GM18861 (cell line): ENCODE data around the gene PTPRT.
"Not testable (repeated sequence)": the region's sequence is repeated elsewhere in the genome, so short reads cannot be mapped to it uniquely, and the experiment has no call there.

Source experiments
- ATAC-seq: cut with Tn5 transposase; IDR thresholded peaks from one replicate; pipeline ENCODE4 v1.9.1; 2021; ENCODE audit not compliant: unreplicated experiment

PTPRT gene

DNA sequence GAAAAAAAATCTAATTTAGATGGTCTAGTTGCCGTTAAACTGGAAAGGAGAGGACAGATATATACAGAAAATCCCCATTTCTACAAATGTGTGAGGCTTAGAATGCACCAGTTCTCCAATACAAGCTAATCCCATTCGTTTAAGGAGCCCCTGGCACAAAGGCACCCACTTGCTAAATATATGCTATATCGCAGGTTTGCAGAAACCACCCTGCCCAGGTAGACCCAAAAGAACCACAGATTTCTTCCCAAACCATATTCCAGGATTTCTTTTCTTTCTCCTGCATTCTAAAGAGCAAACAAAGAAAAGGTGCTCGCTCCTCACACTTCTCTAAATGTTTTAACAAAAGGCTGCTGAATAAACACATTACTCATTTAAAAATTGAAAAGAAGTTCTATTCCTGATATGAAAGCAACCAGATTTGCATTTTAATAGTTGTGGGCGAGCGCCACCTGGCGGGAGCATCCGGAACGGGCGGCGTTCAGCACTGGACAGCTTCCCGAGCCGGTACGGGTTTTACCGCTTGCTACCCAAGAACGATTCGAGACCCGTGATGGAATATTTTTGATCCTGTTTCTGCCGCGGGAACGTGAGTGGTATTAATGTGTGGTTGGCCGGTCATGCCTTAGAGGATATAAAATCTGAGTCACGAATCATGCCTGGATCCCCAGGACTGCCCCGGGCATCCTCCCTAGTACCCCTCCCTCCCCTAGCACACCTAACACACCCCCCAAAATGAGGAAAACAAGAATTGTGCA, 2.1 kb downstream of the PTPRT start:
- no peak for ATAC-seq

DNA sequence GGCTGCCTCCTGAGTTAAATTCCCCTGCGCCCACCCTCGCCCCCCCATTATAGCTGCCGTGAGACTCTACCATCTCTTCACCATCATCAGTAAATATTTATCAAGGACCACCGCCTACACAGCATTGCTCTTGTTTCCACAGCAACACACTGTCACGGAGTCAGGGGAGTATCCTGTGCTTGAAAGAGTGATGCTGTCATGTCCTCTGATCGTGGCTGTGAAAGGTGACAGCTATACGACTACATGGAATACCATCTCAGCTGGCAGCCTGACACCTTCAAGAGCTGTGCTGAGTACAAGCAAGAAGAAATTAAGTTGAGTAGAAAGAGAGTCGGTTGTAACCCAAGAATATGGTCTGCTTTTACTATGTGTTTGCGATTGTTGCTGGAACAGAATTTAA, 3.4 kb downstream of the PTPRT start:
- no peak for ATAC-seq

DNA sequence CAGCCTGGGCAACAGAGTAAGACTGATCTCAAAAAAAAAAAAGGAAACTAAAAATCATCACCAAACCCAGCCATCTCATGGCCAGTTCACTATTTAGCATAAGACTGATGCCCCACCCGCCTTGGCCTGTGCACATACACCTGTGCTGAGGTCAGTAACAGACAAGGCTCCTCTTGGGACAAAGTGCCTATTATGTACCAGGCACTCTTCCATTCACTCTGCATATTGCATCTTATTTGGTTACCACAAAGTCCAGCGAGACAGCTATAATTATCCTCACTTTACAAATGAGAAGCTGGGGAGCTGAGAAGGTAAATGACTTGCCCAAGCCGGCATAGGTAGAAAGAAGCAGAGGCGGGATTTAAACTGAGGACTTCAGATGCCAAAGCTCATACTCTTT, 3.8 kb downstream of the PTPRT start:
- no peak for ATAC-seq

DNA sequence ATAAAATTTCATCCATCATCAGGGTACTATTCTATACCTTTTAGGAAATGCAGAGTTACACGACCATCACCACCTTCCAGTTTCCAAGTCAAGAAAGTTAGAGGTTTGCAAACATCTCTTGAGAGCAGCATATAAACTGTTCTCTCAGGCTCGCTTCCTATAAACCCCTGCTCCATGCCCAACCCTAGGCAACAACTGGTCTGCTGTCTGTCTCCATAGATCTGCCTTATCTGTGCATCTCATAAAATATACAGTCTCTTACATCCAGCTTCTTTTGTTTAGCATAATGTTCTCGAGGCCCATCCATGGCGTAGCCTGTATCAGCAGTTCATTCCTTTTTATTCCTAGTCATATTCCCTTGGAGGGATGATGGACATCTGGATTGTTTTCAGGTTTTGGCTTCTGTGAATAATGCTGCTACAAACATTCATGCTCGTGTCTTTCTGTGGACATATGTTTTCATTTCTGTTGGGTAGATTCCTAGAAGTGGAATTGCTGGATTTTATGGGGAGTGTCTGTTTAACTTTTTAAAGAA, 6.1 kb downstream of the PTPRT start:
- no peak for ATAC-seq

DNA sequence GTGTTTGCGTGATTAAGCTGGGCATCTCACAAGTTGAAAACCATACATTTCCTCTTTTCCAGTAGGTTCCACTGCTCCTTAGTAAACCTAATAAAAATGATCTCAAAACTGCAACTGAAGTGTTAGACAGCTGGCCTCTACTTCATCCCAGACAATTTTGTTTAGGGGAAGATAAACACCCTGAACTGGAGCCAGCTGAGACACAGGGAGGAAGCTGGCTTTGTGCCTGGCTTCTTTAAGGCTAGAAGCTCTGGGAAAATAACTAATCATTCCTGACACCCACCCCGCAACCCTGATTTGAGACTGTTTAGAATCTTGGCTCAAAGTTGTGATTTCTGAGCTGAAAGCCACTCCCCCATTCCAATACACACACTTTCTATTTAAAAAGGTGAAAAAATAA, 11.6 kb downstream of the PTPRT start:
- no peak for ATAC-seq

DNA sequence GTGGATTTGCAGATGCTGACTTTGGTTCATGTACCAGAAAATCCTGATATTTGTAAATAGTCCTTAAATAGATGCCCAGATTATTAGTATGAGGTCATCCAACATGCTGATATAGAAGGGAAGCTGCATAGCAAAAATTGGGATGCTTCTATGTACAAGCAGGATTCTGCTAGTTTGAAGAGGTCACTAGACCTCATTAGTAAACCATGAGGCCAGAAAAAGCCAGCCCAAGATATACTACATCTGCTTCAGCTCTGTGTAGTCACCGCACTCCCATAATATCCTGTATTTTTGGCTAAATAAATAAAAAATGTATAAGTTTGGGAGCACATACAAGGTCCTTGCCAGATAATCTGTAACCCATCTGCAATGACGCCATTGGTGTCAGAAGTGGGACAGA, 13.0 kb downstream of the PTPRT start:
- no peak for ATAC-seq

DNA sequence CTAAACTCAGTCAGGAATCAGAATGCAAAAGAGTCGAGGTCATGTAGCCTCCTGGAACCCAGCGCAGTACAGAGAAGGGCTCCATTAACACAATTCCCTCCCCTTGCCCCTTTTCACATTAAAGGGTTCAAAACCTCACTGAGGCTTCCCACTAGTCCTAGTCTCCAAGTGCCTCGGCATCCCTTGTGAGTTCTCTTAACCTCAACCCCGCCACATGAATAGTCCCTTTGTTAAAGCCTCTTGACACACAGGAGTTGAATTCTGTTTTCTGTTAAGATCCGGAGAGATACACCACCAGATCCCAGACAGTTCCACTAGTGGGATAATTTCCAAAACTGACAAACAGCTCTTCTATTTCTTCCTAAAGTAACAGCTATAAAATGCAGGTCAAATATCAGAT, 17.8 kb downstream of the PTPRT start:
- no peak for ATAC-seq

DNA sequence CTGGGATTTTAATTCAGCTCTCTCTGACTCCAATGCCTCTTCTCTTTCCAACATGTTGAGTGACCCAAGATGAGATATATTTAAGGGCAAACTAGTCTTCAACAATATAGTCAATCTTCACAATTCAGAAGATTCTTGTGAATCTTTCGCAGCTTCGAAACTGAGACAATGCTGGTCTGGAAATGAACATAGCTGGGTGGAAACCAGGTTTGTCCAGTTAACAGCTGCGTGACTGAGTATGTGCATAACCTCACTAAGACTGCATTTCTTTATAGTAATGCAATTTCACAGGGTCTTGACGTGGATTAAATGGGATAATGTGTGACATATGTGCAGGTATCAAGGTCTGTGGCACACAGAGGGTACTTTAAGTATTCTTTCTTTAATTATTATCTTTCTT, 18.9 kb downstream of the PTPRT start:
- no peak for ATAC-seq

DNA sequence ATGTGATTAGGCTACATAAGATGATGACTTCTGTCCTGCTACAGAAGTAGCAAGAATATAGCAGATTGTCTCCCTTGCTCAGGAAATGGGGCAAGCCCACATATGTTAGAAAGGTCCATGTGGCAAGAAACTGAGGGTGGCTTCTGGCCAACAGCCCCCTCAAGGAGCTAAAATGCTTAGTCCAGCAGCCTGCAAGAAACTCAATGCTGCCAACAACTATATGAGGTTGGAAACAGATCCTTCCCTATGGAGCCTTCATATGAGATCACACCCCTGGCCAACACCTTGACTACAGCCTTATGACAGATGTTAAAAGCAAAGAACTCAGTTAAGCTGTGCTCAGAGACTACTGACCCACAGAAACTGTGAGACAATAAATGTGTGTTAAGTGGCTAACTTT, 22.1 kb downstream of the PTPRT start:
- no peak for ATAC-seq

DNA sequence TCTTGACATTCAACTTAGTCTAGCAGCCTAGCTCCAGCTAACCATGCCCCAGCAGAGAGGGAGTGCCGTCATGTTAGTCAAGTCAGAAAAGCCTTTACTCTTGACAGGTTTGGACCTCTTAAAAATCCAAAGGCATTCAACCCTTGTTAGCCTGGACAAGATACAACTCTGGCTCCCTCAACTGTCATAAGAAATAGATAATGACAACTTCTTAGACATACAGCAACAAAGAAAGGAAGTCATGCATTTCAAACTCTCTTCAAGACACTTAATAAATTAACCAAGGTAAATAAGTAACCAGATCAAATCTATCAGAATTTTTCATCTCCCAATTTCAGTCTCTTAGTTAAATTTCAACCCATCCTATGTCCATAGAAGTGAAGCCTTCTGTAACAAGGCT, 22.7 kb downstream of the PTPRT start:
- ATAC-seq = no peak

DNA sequence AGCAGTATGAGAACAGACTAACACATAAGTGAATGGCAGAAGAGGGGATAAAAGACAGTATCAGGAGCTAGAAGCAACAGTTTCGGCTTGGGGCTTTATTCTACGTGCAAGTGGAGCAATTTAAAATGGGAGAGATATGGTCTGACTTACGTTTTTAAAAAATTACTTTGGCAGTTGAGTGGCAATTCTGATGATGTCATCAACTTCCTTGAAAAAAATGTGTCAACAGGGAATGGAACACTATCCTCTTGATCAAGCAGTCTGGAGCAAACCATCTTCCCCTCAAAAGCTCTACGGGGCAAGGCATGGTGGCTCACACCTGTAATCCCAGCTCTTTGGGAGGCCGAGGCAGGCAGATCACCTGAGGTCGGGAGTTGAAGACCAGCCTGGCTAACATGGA, 24.1 kb downstream of the PTPRT start:
- ATAC-seq = no peak

DNA sequence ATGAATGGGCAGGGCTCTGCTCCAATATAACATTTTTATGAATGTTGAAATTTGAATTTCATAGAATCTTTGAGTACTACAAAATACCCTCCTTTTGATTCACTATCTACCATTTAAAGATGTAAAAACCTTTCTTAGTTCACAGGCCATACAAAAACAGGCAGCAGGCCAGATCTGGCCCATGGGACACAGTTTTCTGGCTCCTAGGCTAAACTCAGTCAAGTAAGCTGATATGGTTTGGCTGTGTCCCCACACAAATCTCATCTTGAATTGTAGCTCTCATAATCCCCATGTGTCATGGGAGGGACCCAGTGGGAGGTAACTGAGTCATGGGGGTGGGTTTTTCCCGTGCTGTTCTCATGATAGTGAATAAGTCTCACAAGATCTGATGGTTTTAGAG, 25.0 kb downstream of the PTPRT start:
- ATAC-seq = not testable (repeated sequence)

DNA sequence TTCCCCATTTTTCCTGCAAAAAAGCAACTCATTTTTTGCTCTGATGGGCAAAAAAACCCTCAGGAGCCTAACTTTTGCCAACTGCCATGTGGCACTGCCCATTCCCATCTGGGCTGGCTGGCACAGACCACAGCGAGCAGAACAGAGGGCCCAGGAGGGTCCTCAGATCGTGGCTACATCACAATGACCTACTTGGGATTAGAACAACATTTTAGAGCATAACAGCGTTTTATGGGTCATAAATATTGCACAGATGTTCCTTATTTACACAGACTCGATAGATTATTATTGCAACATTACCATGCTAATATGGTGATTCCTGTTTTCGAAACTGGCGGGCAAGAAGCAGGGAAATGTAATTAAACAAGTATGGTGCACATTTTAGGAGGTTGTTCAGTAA, 28.0 kb downstream of the PTPRT start:
- no peak for ATAC-seq

DNA sequence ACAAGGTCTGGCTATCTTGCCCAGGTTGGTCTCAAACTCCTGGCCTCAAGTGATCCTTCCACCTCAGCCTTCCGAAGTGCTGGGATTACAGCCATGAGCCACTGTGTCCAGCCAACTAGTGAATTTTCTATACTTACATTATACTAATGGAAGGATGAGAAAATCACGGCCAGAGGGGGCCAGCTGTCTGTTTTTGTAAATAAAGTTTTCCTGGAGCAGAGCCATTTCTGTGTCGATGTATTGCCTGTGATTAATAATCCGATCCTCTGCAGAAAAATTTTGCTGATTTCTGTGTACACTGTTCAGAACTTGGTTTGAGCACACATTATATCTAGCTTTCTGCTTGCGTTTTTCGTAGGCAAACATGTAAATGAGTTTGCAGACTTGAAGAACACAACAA, 28.8 kb downstream of the PTPRT start:
- no peak for ATAC-seq

DNA sequence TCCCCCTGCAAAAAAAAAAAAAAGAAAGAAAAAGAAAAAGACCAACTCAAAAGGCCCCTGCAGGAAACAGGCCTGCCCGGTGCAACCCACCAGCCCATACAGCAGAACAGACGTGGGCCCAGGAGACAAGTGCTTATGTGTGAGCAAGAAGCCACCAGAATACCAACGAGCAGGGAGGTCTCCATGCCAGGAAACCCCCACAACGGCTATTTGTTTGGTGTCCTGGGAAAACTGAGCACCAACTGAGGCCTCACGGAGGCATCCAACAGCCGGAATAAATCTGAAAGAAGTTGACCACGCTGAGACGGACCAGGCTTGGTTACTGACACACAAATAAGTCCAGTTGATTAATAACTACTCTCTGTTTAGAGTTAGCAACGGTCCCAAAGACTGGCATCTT, 29.7 kb downstream of the PTPRT start:
- no peak for ATAC-seq

DNA sequence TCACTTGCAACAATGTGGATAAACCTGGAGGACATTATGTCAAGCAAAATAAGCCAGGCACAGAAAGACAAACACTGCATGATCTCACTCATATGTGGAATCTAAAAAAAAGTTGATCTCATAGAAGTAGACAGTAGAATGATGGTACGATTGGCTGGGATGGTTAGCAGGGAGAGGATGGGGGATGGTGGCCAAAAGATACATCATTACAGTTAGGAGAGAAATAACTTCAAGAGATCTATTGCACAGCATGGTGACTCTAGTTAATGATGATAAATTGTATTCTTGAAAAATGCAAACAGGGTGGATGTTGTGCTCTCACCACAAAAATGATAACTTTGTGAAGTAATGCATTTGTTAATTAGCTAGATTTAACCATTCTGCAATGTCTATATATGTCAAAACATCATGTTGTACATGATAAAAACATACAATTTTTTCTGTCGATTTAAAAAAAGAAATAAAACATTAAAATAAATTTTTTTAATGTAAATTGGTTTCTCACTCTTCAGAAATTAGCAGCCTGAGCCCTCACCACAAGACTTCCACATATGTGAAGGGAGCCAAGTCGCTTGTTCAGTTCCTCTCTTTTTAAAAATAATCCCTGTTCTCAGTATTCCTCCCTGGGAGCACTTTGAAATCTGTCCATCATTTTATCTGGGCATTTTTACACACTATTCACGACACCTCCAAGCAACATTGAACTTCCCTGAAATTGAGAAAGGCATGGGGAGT, 34.2 kb downstream of the PTPRT start:
- ATAC-seq = no peak

DNA sequence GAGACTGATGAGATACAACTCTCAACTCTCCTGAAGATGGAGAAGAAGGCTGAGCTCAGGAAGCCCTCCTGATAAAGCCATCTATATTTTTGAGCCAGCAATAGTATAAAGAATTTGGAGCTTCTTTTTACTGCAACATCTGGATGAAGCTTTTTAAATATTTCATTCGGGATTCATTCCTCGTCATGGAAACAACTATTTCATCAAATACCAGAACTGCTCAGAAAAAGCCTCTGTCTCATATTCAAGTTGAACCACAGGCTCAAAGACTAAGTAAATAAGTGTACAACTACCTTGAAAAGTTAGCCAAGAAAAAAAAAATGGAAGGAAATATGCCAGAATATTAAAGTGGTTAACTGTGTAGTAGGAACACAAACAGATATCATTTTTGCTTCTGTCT, 37.8 kb downstream of the PTPRT start:
- no peak for ATAC-seq

DNA sequence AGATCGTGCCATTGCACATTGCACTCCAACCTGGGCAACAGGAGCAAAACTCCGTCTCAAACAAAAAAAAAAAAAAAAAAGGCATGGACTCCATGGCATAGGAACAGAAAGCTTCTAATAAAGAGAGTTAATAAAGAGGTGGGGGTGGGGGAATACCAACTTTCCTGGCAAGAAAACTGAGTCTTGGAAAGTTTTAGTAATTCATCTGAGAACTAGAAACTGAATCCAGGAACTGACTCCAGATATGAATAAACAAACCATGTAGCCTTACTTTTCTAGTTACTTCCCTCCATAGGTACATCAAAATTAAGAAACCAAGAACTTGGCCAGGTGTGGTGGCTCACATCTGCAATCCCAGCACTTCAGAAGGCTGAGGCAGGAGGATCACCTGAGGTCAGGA, 38.5 kb downstream of the PTPRT start:
- no peak for ATAC-seq

DNA sequence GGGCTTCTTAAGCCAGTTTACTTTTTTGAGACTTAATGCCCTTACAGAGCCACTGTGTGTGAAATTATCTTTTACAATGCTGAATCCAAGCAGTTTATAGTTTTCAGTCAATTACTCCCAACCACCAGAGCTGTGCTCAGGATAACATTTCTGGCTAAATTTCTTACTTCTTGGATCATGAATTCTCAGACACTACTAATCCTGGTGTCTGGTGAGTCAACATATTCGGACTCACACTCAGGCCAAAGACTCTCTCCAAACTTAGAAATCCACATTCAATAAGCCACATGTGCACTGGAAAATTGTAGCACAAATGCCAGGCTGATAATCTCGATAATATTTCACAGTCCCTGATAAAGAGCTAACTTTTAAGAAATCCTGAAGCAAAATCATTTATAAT, 49.0 kb downstream of the PTPRT start:
- ATAC-seq = no peak

DNA sequence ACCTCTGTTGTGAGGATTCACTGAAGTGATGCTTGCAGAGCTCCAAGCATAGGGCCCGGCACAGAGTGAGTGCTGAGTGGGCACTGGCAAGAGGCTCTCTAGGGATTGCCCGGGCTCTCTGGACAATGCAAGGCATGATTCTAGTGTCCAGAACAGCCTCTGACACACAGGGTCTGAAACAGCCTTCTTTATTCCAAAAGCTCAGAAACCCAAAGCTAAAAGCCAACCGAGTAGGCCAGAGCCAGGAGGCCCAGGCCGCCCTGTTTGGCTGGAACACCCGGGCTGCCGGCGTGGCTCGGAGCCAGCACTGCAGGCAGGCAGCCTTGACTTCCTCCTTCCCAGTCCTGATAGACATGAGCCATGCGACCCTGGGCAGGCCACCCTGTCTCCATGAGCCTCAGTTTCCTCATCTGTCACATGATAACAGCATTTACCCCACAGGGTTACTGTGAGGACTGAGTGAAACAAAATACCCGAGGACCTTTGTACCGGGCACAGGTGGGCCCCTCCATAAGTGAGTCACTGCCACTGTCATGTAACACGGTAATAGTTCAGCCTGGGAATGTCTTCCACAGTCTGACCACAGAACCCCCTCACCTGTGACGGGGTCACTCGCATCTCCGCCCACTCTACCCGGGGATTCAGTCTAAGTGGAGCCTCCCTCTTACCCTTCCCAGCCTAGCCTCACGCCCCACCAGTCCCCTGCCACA, 51.5 kb downstream of the PTPRT start:
- ATAC-seq = no peak

DNA sequence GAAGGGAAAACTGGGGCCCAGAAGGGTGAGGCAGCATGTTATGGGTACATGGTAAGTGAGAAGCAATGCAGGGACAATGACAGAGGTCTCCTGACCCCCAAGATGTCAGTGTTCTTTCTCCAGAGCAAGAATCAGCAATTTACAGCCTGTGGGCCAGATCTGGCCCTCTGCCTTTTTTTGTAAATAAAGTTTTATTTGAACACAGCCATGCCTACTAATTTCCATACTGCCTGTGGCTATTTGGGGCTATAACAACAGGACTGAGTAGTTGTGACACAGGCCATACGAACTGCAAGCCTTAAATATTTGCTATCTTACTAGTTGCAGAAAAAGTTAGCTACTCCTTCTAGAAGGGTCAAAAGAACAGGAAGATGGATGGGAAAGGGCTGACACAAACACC, 52.5 kb downstream of the PTPRT start:
- ATAC-seq = no peak

DNA sequence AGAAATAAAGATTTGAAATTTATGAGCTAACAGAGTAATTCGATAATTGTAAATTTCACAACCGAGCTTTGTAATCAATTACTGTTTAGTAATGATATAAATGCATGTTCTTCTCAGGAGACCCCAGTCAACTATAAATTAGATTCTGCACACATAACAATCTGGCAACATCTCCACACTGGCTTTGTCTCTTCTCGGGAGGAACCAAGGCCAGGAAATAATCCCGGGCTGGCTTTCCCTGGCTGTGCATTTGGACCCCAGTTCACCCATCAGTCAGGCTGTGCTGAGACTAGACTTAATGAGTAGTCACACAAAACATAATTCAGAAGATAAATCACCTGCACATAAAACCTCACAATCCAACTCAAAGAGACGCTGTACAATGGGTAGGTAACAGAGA, 65.5 kb downstream of the PTPRT start:
- no peak for ATAC-seq
